CD4-positive, alpha-beta memory T cell (primary cell): Measurements from ENCODE around the gene NPHS2. TPM values are rescaled to one million over a fixed set of nuclear protein-coding genes. Genes with fewer than 3 reads are reported as not detected.

Experiments used
- CTCF ChIA-PET: fragments of 350-600 bp; sonication (Branson Sonifier 250); formaldehyde crosslinking; loops from one replicate; lab custom pipeline; 2021; ENCODE audit warnings: inconsistent platforms; ENCODE audit not compliant: partially characterized antibody; lab: Charles Lee
- POLR2A ChIA-PET: fragments of 350-600 bp; sonication (Branson Sonifier 250); formaldehyde crosslinking; loops from one replicate; lab custom pipeline; 2021; ENCODE audit not compliant: partially characterized antibody; lab: Charles Lee
- DNase-seq, 5 donors: peaks; one replicate each; pipeline versions ENCODE4 v3.0.0 to v3.0.0-alpha.2; 2020 to 2022; ENCODE audit warnings: mixed read lengths in 1 of 5
- H3K27ac ChIP-seq: one replicate; pipeline ENCODE4 v1.7.0; 2013; ENCODE audit warnings: low read depth, low read length
- H3K27me3 ChIP-seq: 2 replicates; pipeline ENCODE4 v1.7.0; 2013; ENCODE audit warnings: mild to moderate bottlenecking, low read length, moderate library complexity; ENCODE audit not compliant: insufficient read depth
- H3K36me3 ChIP-seq: 2 replicates; pipeline ENCODE4 v1.7.0; 2013; ENCODE audit warnings: mild to moderate bottlenecking, low read length, moderate library complexity; ENCODE audit not compliant: insufficient read depth
- H3K4me1 ChIP-seq: 2 replicates; pipeline ENCODE4 v1.7.0; 2013; ENCODE audit warnings: mild to moderate bottlenecking, low read length, moderate library complexity; ENCODE audit not compliant: insufficient read depth
- H3K4me3 ChIP-seq, 2 donors: one replicate each; pipeline ENCODE4 v1.7.0; 2013; ENCODE audit warnings: low read length in 2 of 2, mild to moderate bottlenecking in 1 of 2
- H3K9me3 ChIP-seq, 2 donors: one replicate each; pipeline ENCODE4 v1.7.0; 2013; ENCODE audit warnings: low read length in 2 of 2, control low read depth in 1 of 2; ENCODE audit not compliant: control insufficient read depth in 1 of 2
- H3K27ac Mint-ChIP-seq, 7 donors: one replicate each; pipeline ENCODE4 v1.8.0; 2020 to 2021; ENCODE audit warnings: mixed read lengths in 7 of 7, mild to moderate bottlenecking in 6 of 7, inconsistent platforms in 3 of 7, moderate library complexity in 3 of 7
- H3K27me3 Mint-ChIP-seq, 2 donors: one replicate each; pipeline ENCODE4 v1.8.0; 2020 to 2021; ENCODE audit warnings: mixed read lengths in 2 of 2
- H3K36me3 Mint-ChIP-seq, 2 donors: one replicate each; pipeline ENCODE4 v1.8.0; 2020 to 2021; ENCODE audit warnings: mixed read lengths in 2 of 2, inconsistent platforms in 1 of 2, mild to moderate bottlenecking in 1 of 2
- H3K4me1 Mint-ChIP-seq, 4 donors: one replicate each; pipeline ENCODE4 v1.8.0; 2020 to 2021; ENCODE audit warnings: mixed read lengths in 4 of 4, mild to moderate bottlenecking in 1 of 4
- H3K4me3 Mint-ChIP-seq, 8 donors: one replicate each; pipeline ENCODE4 v1.8.0; 2020 to 2021; ENCODE audit warnings: mixed read lengths in 8 of 8, mild to moderate bottlenecking in 7 of 8, moderate library complexity in 6 of 8, inconsistent platforms in 3 of 8
- H3K9me3 Mint-ChIP-seq, 8 donors: one replicate each; pipeline ENCODE4 v1.8.0; 2020 to 2021; ENCODE audit warnings: mixed read lengths in 8 of 8, mild to moderate bottlenecking in 5 of 8, inconsistent platforms in 3 of 8, moderate library complexity in 1 of 8
- intact Hi-C: fragments of 100-400 bp; cut with micrococcal nuclease; formaldehyde crosslinking; loops from one replicate; pipeline ENCODE4 v1.15.1; 2023
- polyA plus RNA-seq, 2 donors: library from polyadenylated mRNA; unstranded; fragments of 300-500 nt; fragmentation: Illumina TruSeq; gene quantifications; one replicate each; pipeline ENCODE4 v1.2.3, GENCODE V29; 2021
- total RNA-seq, 2 experiments: library from RNA; stranded (reverse); gene quantifications; one replicate each; pipeline ENCODE4 v1.2.3, GENCODE V29; 2021

The NPHS2 gene
- total and polyA plus RNA-seq, 4 experiments from 2014 or later: not detected

- no peaks in the 10 kb centered on the region for H3K4me1 ChIP-seq
- POLR2A ChIA-PET: no interaction called here
- H3K27me3 ChIP-seq: peaks cover 5% of the 10 kb centered on the region
- peaks cover 0 to 3% (median 0%) of the 10 kb centered on the region in 8 donors for H3K9me3 Mint-ChIP-seq
- no peaks in the 10 kb centered on the region for H3K36me3 Mint-ChIP-seq
- no peak for DNase-seq
- H3K4me1 Mint-ChIP-seq: no peaks in the 10 kb centered on the region
- CTCF ChIA-PET: no interaction called here
- no peak overlapping the region for H3K27ac Mint-ChIP-seq
- no peak overlapping the region for H3K4me3 ChIP-seq
- peaks cover 27 to 30% of the 10 kb centered on the region in 2 donors for H3K27me3 Mint-ChIP-seq
- intact Hi-C loops: no loop called here
- H3K36me3 ChIP-seq: no peaks in the 10 kb centered on the region
- H3K4me3 Mint-ChIP-seq: no peak overlapping the region
- no peak overlapping the region for H3K27ac ChIP-seq
- no peaks in the 10 kb centered on the region for H3K9me3 ChIP-seq
These were observed 15.5 kb upstream of the NPHS2 start for GRCh38 chr1:179591253-179591591.

- Histone ChIP-seq H3K4me1 (no peaks in the 10 kb centered on the region), H3K9me3 (no peaks in the 10 kb centered on the region), H3K36me3 (no peaks in the 10 kb centered on the region), H3K27me3 (peaks cover 5% of the 10 kb centered on the region), H3K4me3 (no peak overlapping the region), H3K27ac (no peak overlapping the region)
- Mint-ChIP-seq H3K4me1 (peaks cover 0 to 2% (median under 1%) of the 10 kb centered on the region in 4 donors), H3K9me3 (peaks cover 0 to 3% (median 0%) of the 10 kb centered on the region in 8 donors), H3K27me3 (peaks cover 29 to 32% of the 10 kb centered on the region in 2 donors), H3K36me3 (no peaks in the 10 kb centered on the region), H3K27ac (no peak overlapping the region), H3K4me3 (no peak overlapping the region)
- no peak for DNase-seq
- intact Hi-C loops: no loop called here
- ChIA-PET POLR2A (no interaction called here), CTCF (no interaction called here)
These were observed 14.9 kb upstream of the NPHS2 start for GRCh38 chr1:179590671-179591070.

DNA sequence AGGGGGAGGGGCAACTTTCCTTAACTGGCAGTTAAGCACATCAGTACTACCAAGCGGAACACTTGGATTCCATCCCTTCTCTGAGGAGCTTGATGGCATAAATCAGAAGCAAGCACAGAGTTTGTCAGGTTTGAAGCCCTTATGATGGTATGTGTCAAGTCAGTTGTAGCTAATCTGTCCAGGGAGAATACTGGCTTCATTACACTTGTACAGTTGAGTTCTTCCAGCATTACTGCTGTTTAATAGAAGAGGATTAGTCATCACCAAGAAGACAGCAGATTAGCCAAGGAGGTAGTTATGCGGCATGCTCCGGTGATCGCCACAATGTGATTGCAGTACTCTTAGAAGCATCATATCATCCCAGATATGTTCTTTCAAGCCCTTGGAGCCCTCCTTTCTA is 13.8 kb upstream of the NPHS2 start:
- Histone ChIP-seq H3K27ac (no peak overlapping the region), H3K4me1 (no peaks in the 10 kb centered on the region), H3K4me3 (no peak overlapping the region), H3K36me3 (no peaks in the 10 kb centered on the region), H3K9me3 (no peaks in the 10 kb centered on the region), H3K27me3 (peaks cover 9% of the 10 kb centered on the region)
- intact Hi-C loops: no loop called here
- H3K4me3 Mint-ChIP-seq: no peak overlapping the region
- H3K9me3 Mint-ChIP-seq: peaks cover 0 to 3% (median 0%) of the 10 kb centered on the region in 8 donors
- H3K27me3 Mint-ChIP-seq: peaks cover 31 to 33% of the 10 kb centered on the region in 2 donors
- ChIA-PET POLR2A (no interaction called here), CTCF (no interaction called here)
- H3K4me1 Mint-ChIP-seq: peaks cover 0 to 2% (median under 1%) of the 10 kb centered on the region in 4 donors
- DNase-seq: no peak
- no peaks in the 10 kb centered on the region for H3K36me3 Mint-ChIP-seq
- H3K27ac Mint-ChIP-seq: no peak overlapping the region

- no peak overlapping the region for H3K27ac Mint-ChIP-seq
- Histone ChIP-seq H3K4me3 (no peak overlapping the region), H3K9me3 (no peaks in the 10 kb centered on the region), H3K27me3 (peaks cover 9% of the 10 kb centered on the region), H3K4me1 (no peaks in the 10 kb centered on the region), H3K36me3 (no peaks in the 10 kb centered on the region), H3K27ac (no peak overlapping the region)
- ChIA-PET POLR2A (no interaction called here), CTCF (no interaction called here)
- DNase-seq: peak in 1 of 5 donors; percentile 27
- peaks cover 0 to 3% (median 0%) of the 10 kb centered on the region in 8 donors for H3K9me3 Mint-ChIP-seq
- peaks cover 33 to 35% of the 10 kb centered on the region in 2 donors for H3K27me3 Mint-ChIP-seq
- H3K4me3 Mint-ChIP-seq: no peak overlapping the region
- H3K36me3 Mint-ChIP-seq: peaks cover 0 to 1% of the 10 kb centered on the region in 2 donors
- intact Hi-C loops: no loop called here
- peaks cover 0 to 2% (median under 1%) of the 10 kb centered on the region in 4 donors for H3K4me1 Mint-ChIP-seq
These were observed 12.8 kb upstream of the NPHS2 start for GRCh38 chr1:179588425-179589024.

DNA sequence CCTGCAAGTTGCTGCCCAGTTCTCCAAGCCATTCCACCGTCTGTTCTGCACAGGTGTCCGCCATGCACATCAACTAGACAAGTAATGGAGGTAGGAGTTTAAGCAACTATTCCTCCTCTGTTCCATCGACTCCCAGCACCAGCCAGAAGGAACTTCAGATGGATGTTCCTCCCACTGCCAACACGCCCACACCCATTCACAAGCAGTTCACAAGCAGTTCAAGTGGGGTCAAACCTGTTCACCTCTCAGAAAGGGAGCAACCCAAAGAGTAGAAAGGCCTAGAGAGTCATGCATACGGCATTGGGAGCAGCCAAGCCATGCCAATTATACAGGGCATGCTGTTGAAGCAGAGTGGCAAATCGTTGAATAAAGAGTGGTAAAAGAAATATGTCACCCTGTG is 11.6 kb upstream of the NPHS2 start:
- POLR2A ChIA-PET: no interaction called here
- peaks cover 9% of the 10 kb centered on the region for H3K27me3 ChIP-seq
- no peak overlapping the region for H3K4me3 ChIP-seq
- H3K4me1 ChIP-seq: no peaks in the 10 kb centered on the region
- Mint-ChIP-seq H3K27me3 (peaks cover 35% of the 10 kb centered on the region in 2 donors), H3K9me3 (peaks cover 0 to 3% (median 0%) of the 10 kb centered on the region in 8 donors), H3K4me3 (no peak overlapping the region), H3K27ac (no peak overlapping the region), H3K36me3 (peaks cover 0 to 1% of the 10 kb centered on the region in 2 donors), H3K4me1 (peaks cover 0 to 2% (median under 1%) of the 10 kb centered on the region in 4 donors)
- no peaks in the 10 kb centered on the region for H3K9me3 ChIP-seq
- H3K27ac ChIP-seq: no peak overlapping the region
- no peaks in the 10 kb centered on the region for H3K36me3 ChIP-seq
- CTCF ChIA-PET: no interaction called here
- intact Hi-C loops: no loop called here
- no peak for DNase-seq

DNA sequence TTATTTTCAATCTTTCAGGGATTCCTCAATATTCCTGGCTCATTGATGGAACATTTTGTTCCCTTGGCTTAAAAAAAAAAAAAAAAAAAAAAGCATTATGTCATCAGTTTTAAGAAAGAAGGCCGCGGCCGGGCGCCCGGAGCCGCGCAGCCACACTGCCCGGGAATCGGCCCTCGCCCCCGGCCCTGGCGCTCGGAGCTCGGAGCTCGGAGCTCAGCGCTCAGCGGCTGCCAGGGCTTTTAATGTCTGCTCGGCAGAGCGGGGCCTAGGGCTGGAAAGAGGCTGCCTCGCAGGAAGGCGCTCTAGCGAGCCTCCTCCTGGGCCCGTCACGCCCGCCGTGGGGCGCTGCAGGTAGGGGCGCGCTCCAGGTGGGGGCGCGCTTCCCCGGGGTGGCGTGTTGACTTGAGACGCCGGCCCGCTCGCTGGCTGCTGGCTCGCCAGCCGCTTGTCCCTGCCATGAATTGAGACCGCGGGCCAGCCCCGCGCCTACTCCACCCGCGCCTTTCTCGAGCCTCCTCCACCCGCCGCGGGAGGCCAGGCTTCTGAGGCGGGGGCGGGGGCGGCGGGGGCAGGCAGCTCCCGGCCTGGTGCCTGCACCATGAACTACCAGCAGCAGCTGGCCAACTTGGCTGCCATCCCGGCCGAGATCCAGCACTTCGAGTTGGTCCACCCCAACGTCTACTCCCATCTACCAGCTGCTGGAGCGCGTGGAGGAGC is 10.5 kb upstream of the NPHS2 start:
- Mint-ChIP-seq H3K27ac (no peak overlapping the region), H3K4me1 (peaks cover 0 to 2% (median under 1%) of the 10 kb centered on the region in 4 donors), H3K27me3 (peaks cover 34 to 36% of the 10 kb centered on the region in 2 donors), H3K4me3 (peak overlapping the region in 1 of 8 donors; percentile 35), H3K36me3 (peaks cover 0 to 1% of the 10 kb centered on the region in 2 donors), H3K9me3 (peaks cover 0 to 3% (median 0%) of the 10 kb centered on the region in 8 donors)
- Histone ChIP-seq H3K27ac (no peak overlapping the region), H3K27me3 (peaks cover 9% of the 10 kb centered on the region), H3K4me3 (no peak overlapping the region), H3K36me3 (no peaks in the 10 kb centered on the region), H3K4me1 (no peaks in the 10 kb centered on the region), H3K9me3 (no peaks in the 10 kb centered on the region)
- ChIA-PET CTCF (interaction anchor here (0.7 kb wide), 1 partner anchor 232 kb away, joined by 5 read pairs; no protein-coding TSS in a partner anchor), POLR2A (no interaction called here)
- DNase-seq: no peak
- intact Hi-C loops: no loop called here

DNA sequence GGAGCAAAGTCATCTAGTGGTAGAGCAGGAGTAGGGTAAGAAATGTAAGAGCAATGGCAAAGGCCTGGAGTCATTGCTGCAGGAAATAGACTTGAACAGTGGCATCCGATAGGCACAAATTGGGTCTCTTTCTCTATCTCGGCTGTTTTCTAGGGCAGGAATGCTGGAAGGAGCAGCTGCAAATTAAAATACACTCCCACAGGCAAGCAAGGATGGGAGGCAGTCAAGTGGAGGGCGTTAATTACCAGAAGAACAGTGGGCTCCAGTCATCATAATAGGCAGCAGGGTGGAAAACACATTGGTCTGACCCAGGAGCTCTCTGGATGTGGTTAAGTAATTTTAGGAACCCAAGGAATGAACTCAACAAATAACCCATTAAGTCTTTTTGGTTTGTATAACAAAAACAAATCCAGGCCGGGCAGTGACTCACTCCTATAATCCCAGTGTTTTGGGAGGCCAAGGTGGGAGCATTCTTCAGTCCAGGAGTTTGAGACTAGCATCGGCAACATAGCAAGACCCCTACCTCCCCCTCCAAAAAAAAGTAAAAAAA is 8.1 kb upstream of the NPHS2 start:
- Mint-ChIP-seq H3K4me1 (peaks cover 0 to 2% (median under 1%) of the 10 kb centered on the region in 4 donors), H3K4me3 (no peak overlapping the region), H3K27ac (no peak overlapping the region), H3K9me3 (peaks cover 0 to 3% (median 0%) of the 10 kb centered on the region in 8 donors), H3K27me3 (peaks cover 32% of the 10 kb centered on the region in 2 donors), H3K36me3 (peaks cover 0 to 1% of the 10 kb centered on the region in 2 donors)
- no peak overlapping the region for H3K27ac ChIP-seq
- ChIA-PET CTCF (interaction anchor here (1.0 kb wide), 1 partner anchor 231 kb away, joined by 4 read pairs; no protein-coding TSS in a partner anchor), POLR2A (no interaction called here)
- no peak overlapping the region for H3K4me3 ChIP-seq
- DNase-seq: no peak
- intact Hi-C loops: no loop called here
- H3K27me3 ChIP-seq: peaks cover 6% of the 10 kb centered on the region
- H3K4me1 ChIP-seq: no peaks in the 10 kb centered on the region
- no peaks in the 10 kb centered on the region for H3K36me3 ChIP-seq
- no peaks in the 10 kb centered on the region for H3K9me3 ChIP-seq
